ENCODE data around the gene TMEM139.

The TMEM139 gene

DNA sequence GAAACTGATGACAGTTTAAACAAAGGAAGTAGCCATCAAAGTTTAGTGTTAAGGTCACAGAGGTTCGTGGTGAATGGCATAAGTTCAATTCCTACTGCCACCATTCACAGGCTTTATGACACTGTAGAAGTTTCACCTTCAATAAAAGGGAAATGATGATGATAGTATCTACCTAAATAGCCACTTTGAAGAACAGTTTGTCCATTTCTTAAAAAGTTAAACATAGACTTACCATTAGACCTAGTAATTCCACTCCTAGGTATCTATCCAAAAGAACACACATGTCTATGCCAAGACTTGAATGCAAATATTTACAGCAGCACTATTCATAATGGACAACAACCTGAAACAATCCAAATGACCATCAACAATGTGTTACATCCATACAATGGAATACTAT, 40.4 kb upstream of the TMEM139 start:
- Histone ChIP-seq H3K4me1 (ENCODE audit: control insufficient read depth, insufficient read depth, low read length) (no peaks in the 10 kb centered on the region), H3K27me3 (ENCODE audit: control insufficient read depth in 1 of 2, insufficient read depth in 2 of 2, low read length in 2 of 2) (no peaks in the 10 kb centered on the region), H3K9me3 (ENCODE audit: control insufficient read depth in 2 of 2, low read length in 2 of 2) (no peaks in the 10 kb centered on the region), H3K4me3 (ENCODE audit: low read length in 2 of 2) (no peak overlapping the region), H3K9ac (ENCODE audit: low read length in 2 of 2) (no peak overlapping the region), H3K27ac (ENCODE audit: low read length) (no peak overlapping the region), H3K36me3 (ENCODE audit: control insufficient read depth in 2 of 2, insufficient read depth in 2 of 2, low read length in 2 of 2) (no peaks in the 10 kb centered on the region)

DNA sequence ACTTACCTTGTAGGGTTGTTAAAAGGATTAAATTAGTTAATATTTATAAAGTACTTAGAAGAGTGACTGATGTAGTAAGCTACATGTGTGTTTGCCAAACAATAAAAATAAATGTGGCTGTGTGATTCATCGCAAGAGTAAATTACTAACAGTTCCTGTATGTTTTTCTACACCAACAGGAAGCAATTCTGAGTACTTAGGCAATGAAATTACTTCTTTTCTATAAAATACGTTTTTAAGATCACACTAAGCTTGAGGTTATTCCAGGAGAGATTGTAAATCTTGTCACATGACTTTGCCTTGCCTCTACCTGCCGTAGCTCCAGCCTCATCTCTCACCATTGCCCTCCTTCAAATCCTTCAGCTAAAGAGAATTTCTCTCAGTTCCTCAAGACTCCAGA, 39.6 kb upstream of the TMEM139 start:
- H3K4me1 ChIP-seq (ENCODE audit: control insufficient read depth, insufficient read depth, low read length), result no peaks in the 10 kb centered on the region
- no peak overlapping the region for H3K4me3 ChIP-seq (ENCODE audit: low read length in 2 of 2)
- H3K36me3 ChIP-seq (ENCODE audit: control insufficient read depth in 2 of 2, insufficient read depth in 2 of 2, low read length in 2 of 2), result no peaks in the 10 kb centered on the region
- H3K27ac ChIP-seq (ENCODE audit: low read length), result no peak overlapping the region
- H3K27me3 ChIP-seq (ENCODE audit: control insufficient read depth in 1 of 2, insufficient read depth in 2 of 2, low read length in 2 of 2), result no peaks in the 10 kb centered on the region
- H3K9me3 ChIP-seq (ENCODE audit: control insufficient read depth in 2 of 2, low read length in 2 of 2), result no peaks in the 10 kb centered on the region
- no peak overlapping the region for H3K9ac ChIP-seq (ENCODE audit: low read length in 2 of 2)

DNA sequence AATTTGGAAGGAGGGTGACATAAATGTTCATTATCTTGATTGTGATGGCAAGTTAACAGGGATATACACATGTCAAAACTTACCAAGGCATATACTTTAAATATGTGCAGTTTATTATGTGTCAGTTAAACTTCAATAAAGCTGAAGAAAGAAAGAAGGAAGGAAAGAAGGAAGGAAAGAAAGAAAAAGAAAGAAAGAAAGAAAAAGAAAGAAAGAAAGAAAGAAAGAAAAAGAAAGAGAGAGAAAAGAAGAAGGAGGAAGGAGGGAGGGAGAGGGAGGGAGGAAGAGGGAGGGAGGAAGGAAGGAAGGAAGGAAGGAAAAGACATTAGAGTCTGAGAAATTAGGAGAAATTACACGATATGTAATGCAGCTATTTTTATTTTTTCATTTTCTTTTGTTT, 37.4 kb upstream of the TMEM139 start:
- no peaks in the 10 kb centered on the region for H3K9me3 ChIP-seq (ENCODE audit: control insufficient read depth in 2 of 2, low read length in 2 of 2)
- no peak overlapping the region for H3K27ac ChIP-seq (ENCODE audit: low read length)
- no peaks in the 10 kb centered on the region for H3K27me3 ChIP-seq (ENCODE audit: control insufficient read depth in 1 of 2, insufficient read depth in 2 of 2, low read length in 2 of 2)
- H3K4me1 ChIP-seq (ENCODE audit: control insufficient read depth, insufficient read depth, low read length), result no peaks in the 10 kb centered on the region
- no peak overlapping the region for H3K4me3 ChIP-seq (ENCODE audit: low read length in 2 of 2)
- H3K36me3 ChIP-seq (ENCODE audit: control insufficient read depth in 2 of 2, insufficient read depth in 2 of 2, low read length in 2 of 2), result no peaks in the 10 kb centered on the region
- H3K9ac ChIP-seq (ENCODE audit: low read length in 2 of 2), result no peak overlapping the region

DNA sequence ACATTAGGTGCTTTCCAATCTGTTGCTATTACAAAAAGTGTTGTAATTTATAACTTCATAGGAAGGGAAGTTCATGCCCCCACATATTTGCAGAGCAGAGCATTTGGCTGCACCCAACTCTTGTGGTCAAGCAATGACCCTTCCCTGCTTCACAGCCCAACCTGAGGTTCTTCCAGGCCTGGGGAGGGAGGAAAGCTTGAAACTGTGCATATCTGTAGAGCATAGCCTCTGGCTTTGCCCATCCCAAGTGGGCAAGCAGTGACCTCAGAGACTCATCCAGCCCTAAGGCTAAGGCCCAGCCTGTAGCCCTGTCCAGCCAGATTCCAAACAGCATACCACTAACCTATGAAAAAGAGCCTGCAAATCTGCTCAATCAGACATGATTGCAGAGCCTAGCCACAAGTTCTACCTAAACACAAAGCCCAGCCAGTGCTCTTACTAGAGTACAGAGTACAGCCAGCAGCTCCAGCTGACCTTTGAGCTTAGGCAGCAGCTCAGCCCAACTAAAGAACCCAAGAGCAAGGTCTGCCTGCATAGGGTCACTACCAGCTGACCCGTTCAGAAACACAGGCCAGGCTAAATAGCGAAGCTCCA, 35.9 kb upstream of the TMEM139 start:
- H3K4me3 ChIP-seq (ENCODE audit: low read length in 2 of 2), result no peak overlapping the region
- H3K9ac ChIP-seq (ENCODE audit: low read length in 2 of 2), result no peak overlapping the region
- no peaks in the 10 kb centered on the region for H3K4me1 ChIP-seq (ENCODE audit: control insufficient read depth, insufficient read depth, low read length)
- no peak overlapping the region for H3K27ac ChIP-seq (ENCODE audit: low read length)
- H3K36me3 ChIP-seq (ENCODE audit: control insufficient read depth in 2 of 2, insufficient read depth in 2 of 2, low read length in 2 of 2), result no peaks in the 10 kb centered on the region
- H3K9me3 ChIP-seq (ENCODE audit: control insufficient read depth in 2 of 2, low read length in 2 of 2), result peaks cover 0 to 4% of the 10 kb centered on the region in 2 donors
- no peaks in the 10 kb centered on the region for H3K27me3 ChIP-seq (ENCODE audit: control insufficient read depth in 1 of 2, insufficient read depth in 2 of 2, low read length in 2 of 2)

DNA sequence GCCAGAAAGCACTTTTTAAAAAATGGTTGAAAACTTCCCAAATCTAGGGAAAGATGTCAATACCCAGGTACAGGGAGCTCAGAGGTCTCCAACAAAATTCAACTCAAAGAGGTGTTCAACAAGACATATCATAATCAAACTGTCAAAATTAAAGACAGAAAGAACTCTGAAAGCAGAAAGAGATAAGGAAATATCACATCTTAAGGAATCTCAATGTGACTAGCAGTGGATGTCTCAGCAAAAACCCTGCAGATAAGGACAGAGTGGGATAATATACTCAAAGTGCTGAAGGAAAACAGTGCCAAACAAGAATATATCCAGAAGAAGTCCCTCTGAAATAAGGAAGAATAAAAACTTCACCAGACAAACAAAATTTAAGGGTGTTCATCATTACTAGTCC, 34.6 kb upstream of the TMEM139 start:
- Histone ChIP-seq H3K36me3 (ENCODE audit: control insufficient read depth in 2 of 2, insufficient read depth in 2 of 2, low read length in 2 of 2) (no peaks in the 10 kb centered on the region), H3K27ac (ENCODE audit: low read length) (no peak overlapping the region), H3K9ac (ENCODE audit: low read length in 2 of 2) (no peak overlapping the region), H3K4me1 (ENCODE audit: control insufficient read depth, insufficient read depth, low read length) (no peaks in the 10 kb centered on the region), H3K4me3 (ENCODE audit: low read length in 2 of 2) (no peak overlapping the region), H3K27me3 (ENCODE audit: control insufficient read depth in 1 of 2, insufficient read depth in 2 of 2, low read length in 2 of 2) (no peaks in the 10 kb centered on the region), H3K9me3 (ENCODE audit: control insufficient read depth in 2 of 2, low read length in 2 of 2) (peaks cover 0 to 5% of the 10 kb centered on the region in 2 donors)

DNA sequence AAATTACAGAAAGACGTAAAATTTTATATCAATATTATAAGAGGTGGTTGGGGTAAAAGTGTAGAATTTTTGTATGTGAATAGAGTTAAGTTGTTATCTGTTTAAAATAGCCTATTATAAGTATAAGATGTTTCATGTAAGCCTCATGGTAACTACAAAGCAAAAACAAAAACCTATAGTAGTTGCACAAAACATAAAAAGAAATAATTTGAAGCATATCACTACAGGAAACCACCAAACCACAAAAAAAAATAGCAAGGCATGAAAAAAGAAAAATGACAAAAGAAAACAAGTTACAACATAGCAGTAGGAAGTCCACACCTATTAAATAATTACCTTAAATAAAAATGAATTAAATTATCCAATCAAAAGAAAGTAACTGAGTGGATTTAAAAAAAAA, 33.9 kb upstream of the TMEM139 start:
- Histone ChIP-seq H3K27me3 (ENCODE audit: control insufficient read depth in 1 of 2, insufficient read depth in 2 of 2, low read length in 2 of 2) (no peaks in the 10 kb centered on the region), H3K4me3 (ENCODE audit: low read length in 2 of 2) (no peak overlapping the region), H3K9ac (ENCODE audit: low read length in 2 of 2) (no peak overlapping the region), H3K36me3 (ENCODE audit: control insufficient read depth in 2 of 2, insufficient read depth in 2 of 2, low read length in 2 of 2) (no peaks in the 10 kb centered on the region), H3K9me3 (ENCODE audit: control insufficient read depth in 2 of 2, low read length in 2 of 2) (peaks cover 0 to 5% of the 10 kb centered on the region in 2 donors), H3K4me1 (ENCODE audit: control insufficient read depth, insufficient read depth, low read length) (no peaks in the 10 kb centered on the region), H3K27ac (ENCODE audit: low read length) (no peak overlapping the region)

DNA sequence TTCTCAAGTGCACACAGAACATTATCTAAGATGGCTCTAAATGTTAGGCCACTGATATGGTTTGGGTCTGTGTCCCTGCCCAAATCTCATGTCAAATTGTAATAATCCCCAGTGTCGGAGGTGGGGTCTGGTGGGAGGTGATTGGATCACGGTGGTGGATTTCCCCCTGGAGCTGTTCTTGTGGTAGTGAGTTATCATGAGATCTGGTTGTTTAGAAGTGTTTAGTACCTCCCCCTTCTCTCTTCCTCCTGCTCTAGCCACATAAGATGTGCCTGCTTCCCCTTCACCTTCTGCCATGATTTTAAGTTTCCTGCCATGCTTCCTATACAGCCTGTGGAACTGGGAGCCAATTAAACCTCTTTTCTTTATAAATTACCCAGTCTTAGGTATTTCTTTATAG, 32.8 kb upstream of the TMEM139 start:
- peaks cover 0 to 5% of the 10 kb centered on the region in 2 donors for H3K9me3 ChIP-seq (ENCODE audit: control insufficient read depth in 2 of 2, low read length in 2 of 2)
- H3K36me3 ChIP-seq (ENCODE audit: control insufficient read depth in 2 of 2, insufficient read depth in 2 of 2, low read length in 2 of 2), result no peaks in the 10 kb centered on the region
- H3K4me3 ChIP-seq (ENCODE audit: low read length in 2 of 2), result no peak overlapping the region
- H3K27me3 ChIP-seq (ENCODE audit: control insufficient read depth in 1 of 2, insufficient read depth in 2 of 2, low read length in 2 of 2), result no peaks in the 10 kb centered on the region
- H3K9ac ChIP-seq (ENCODE audit: low read length in 2 of 2), result no peak overlapping the region
- H3K27ac ChIP-seq (ENCODE audit: low read length), result no peak overlapping the region
- H3K4me1 ChIP-seq (ENCODE audit: control insufficient read depth, insufficient read depth, low read length), result no peaks in the 10 kb centered on the region

DNA sequence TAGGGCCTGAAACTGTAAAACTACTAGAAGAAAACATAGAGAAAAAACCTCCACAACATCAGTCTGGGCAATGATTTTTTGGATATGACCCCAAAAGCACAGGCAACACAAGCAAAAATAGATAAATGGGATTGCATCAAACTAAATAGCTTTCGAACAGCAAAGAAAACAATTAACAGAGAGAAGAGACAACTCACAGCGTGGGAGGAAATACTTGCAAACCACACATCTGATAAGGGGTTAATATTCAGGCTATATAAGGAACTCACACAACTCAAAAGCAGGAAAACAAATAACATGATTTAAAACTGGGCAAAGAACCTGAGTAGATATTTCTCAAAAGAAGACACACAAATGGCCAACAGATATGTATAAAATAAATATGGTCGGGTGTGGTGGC, 29.2 kb upstream of the TMEM139 start:
- Histone ChIP-seq H3K36me3 (ENCODE audit: control insufficient read depth in 2 of 2, insufficient read depth in 2 of 2, low read length in 2 of 2) (no peaks in the 10 kb centered on the region), H3K4me1 (ENCODE audit: control insufficient read depth, insufficient read depth, low read length) (no peaks in the 10 kb centered on the region), H3K27me3 (ENCODE audit: control insufficient read depth in 1 of 2, insufficient read depth in 2 of 2, low read length in 2 of 2) (no peaks in the 10 kb centered on the region), H3K4me3 (ENCODE audit: low read length in 2 of 2) (no peak overlapping the region), H3K27ac (ENCODE audit: low read length) (no peak overlapping the region), H3K9ac (ENCODE audit: low read length in 2 of 2) (no peak overlapping the region), H3K9me3 (ENCODE audit: control insufficient read depth in 2 of 2, low read length in 2 of 2) (peaks cover 0 to 5% of the 10 kb centered on the region in 2 donors)

DNA sequence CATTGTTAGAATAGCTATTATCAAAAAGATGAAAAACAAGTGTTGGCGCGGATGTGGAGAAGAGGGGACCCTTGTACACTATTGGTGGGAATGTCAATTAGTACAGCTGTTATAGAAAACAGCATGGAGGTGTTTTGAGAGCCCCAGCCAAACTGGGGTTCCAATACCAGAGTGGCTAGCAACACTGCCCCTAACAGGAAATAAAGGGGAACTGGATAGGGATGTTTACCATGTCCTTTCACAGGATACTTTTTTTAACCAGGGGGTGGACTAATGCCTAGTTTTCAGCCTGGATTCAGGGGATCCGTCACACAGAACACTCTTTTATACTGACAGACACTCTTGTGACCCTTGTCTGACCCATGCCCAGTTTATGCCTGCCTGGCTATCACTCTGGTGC, 28.4 kb upstream of the TMEM139 start:
- Histone ChIP-seq H3K4me1 (ENCODE audit: control insufficient read depth, insufficient read depth, low read length) (no peaks in the 10 kb centered on the region), H3K27ac (ENCODE audit: low read length) (no peak overlapping the region), H3K27me3 (ENCODE audit: control insufficient read depth in 1 of 2, insufficient read depth in 2 of 2, low read length in 2 of 2) (no peaks in the 10 kb centered on the region), H3K4me3 (ENCODE audit: low read length in 2 of 2) (no peak overlapping the region), H3K9ac (ENCODE audit: low read length in 2 of 2) (no peak overlapping the region), H3K36me3 (ENCODE audit: control insufficient read depth in 2 of 2, insufficient read depth in 2 of 2, low read length in 2 of 2) (no peaks in the 10 kb centered on the region), H3K9me3 (ENCODE audit: control insufficient read depth in 2 of 2, low read length in 2 of 2) (peaks cover 0 to 5% of the 10 kb centered on the region in 2 donors)

DNA sequence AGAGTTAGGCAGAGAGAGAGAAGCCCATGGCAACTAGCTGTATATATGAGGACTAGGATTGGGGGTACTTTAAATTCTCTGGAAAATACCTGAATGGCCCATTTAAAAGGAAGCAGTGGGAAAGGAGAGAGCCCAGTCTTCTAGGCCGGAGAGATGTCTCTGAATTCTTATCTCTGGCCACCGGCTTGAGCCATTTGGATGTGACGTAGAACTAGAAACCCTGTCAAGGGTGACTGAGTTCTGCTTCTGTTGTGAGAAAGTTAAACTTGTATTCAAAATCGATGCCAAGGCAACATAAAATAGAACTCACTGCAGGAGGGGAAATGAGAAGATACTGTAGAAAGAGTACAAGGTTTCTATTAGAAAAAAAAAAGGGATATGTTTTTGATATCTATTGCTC, 27.8 kb upstream of the TMEM139 start:
- Histone ChIP-seq H3K4me3 (ENCODE audit: low read length in 2 of 2) (no peak overlapping the region), H3K4me1 (ENCODE audit: control insufficient read depth, insufficient read depth, low read length) (no peaks in the 10 kb centered on the region), H3K36me3 (ENCODE audit: control insufficient read depth in 2 of 2, insufficient read depth in 2 of 2, low read length in 2 of 2) (no peaks in the 10 kb centered on the region), H3K27ac (ENCODE audit: low read length) (no peak overlapping the region), H3K9ac (ENCODE audit: low read length in 2 of 2) (no peak overlapping the region), H3K9me3 (ENCODE audit: control insufficient read depth in 2 of 2, low read length in 2 of 2) (peaks cover 0 to 5% of the 10 kb centered on the region in 2 donors), H3K27me3 (ENCODE audit: control insufficient read depth in 1 of 2, insufficient read depth in 2 of 2, low read length in 2 of 2) (no peaks in the 10 kb centered on the region)

DNA sequence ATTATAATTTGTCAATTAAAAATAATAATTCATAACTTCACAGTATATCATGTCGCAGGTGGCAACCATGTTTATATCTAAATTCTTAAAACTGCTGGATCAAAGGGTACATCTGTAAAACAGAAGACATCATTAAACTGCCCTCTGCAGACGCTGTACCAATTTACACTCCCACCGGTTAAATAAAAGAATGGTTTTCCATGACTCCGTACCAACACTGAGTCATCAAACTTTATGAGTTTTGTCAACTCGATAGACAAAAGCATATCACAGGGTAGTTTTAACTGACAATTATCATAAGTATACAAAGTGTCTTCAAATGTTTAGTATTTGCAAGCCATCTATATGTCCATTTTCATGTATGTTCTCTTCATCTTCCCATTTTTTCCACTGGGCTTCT, 27.3 kb upstream of the TMEM139 start:
- no peak overlapping the region for H3K9ac ChIP-seq (ENCODE audit: low read length in 2 of 2)
- H3K4me1 ChIP-seq (ENCODE audit: control insufficient read depth, insufficient read depth, low read length), result no peaks in the 10 kb centered on the region
- H3K36me3 ChIP-seq (ENCODE audit: control insufficient read depth in 2 of 2, insufficient read depth in 2 of 2, low read length in 2 of 2), result no peaks in the 10 kb centered on the region
- no peak overlapping the region for H3K4me3 ChIP-seq (ENCODE audit: low read length in 2 of 2)
- no peak overlapping the region for H3K27ac ChIP-seq (ENCODE audit: low read length)
- peaks cover 0 to 5% of the 10 kb centered on the region in 2 donors for H3K9me3 ChIP-seq (ENCODE audit: control insufficient read depth in 2 of 2, low read length in 2 of 2)
- H3K27me3 ChIP-seq (ENCODE audit: control insufficient read depth in 1 of 2, insufficient read depth in 2 of 2, low read length in 2 of 2), result no peaks in the 10 kb centered on the region
